Left renal pelvis (tissue), 4 donors: Measurements from ENCODE around the gene GYPA. TPM values are rescaled to one million over a fixed set of nuclear protein-coding genes. Genes with fewer than 3 reads are reported as not detected.

ENCODE experiments used
- polyA plus RNA-seq, 4 donors: library from polyadenylated mRNA; unstranded; fragments of 120-200 nt; gene quantifications; one replicate each; pipeline ENCODE4 v1.2.1, GENCODE V29; 2013; ENCODE audit not compliant: insufficient read length in 4 of 4

The GYPA gene
- polyA plus RNA-seq, 4 donors = 1.4 to 36.7 (median 2.9) TPM

Other genes with a start within 250 kb of the GYPA start
- gene GYPE, start 235.2 kb downstream of the GYPA start, polyA plus RNA-seq = 1 to 10 TPM; 1.9 to 4.4 (median 3.6) TPM
- 10 to 100 TPM in 1 of 4 donors, 1 to 10 TPM in 2, under 1 TPM in 1; 0.81 to 16.6 (median 1.9) TPM for gene GYPB, start 121.3 kb downstream of the GYPA start, polyA plus RNA-seq